PFSK-1 (cell line): Measurements from ENCODE around the gene ADAM10.

Experiments
- FOXP2 ChIP-seq: optimal IDR thresholded peaks from 2 replicates; pipeline ENCODE3; 2011; ENCODE audit warnings: borderline replicate concordance, control low read depth, inconsistent platforms; ENCODE audit not compliant: insufficient read depth; ENCODE audit errors: extremely low read length, extremely low read depth
- POLR2AphosphoS5 ChIP-seq: IDR thresholded peaks from 2 replicates; pipeline ENCODE4 v1.6.1; 2012; ENCODE audit warnings: low read depth, mild to moderate bottlenecking, control low read depth, low read length, moderate library complexity
- REST ChIP-seq, 2 experiments: IDR thresholded peaks; 2 replicates each; pipeline versions ENCODE4 v1.6.1 to v1.8.0; 2011 to 2012; ENCODE audit warnings: low read depth in 2 of 2, low read length in 2 of 2, control low read depth in 1 of 2, inconsistent platforms in 1 of 2, mild to moderate bottlenecking in 1 of 2, moderate library complexity in 1 of 2; ENCODE audit not compliant: insufficient read depth in 1 of 2
- SIN3A ChIP-seq: IDR thresholded peaks from 2 replicates; pipeline ENCODE4 v1.6.1; 2012; ENCODE audit warnings: mild to moderate bottlenecking, low read length, moderate library complexity, borderline replicate concordance; ENCODE audit not compliant: insufficient read depth
- TAF1 ChIP-seq: IDR thresholded peaks from 2 replicates; pipeline ENCODE4 v1.6.1; 2012; ENCODE audit warnings: low read length, control low read depth, borderline replicate concordance; ENCODE audit not compliant: insufficient read depth

Gene ADAM10

GRCh38 chr15:58631319-58631718 lies 118.2 kb downstream of the ADAM10 start:
- TF ChIP-seq POLR2AphosphoS5 (no peak), REST (IDR thresholded peaks at IDR 0.05; ENCODE audit: insufficient read depth in 1 of 2, low read depth in 2 of 2, low read length in 2 of 2) (no peak), FOXP2 (no peak), SIN3A (no peak)

- no peak for TF ChIP-seq TAF1
- TF ChIP-seq FOXP2: no peak
- no peak for TF ChIP-seq REST (IDR thresholded peaks at IDR 0.05; ENCODE audit: insufficient read depth in 1 of 2, low read depth in 2 of 2, low read length in 2 of 2)
- TF ChIP-seq SIN3A: no peak
- no peak for TF ChIP-seq POLR2AphosphoS5
These were observed 119.9 kb downstream of the ADAM10 start for GRCh38 chr15:58629625-58630024.

GRCh38 chr15:58628206-58628947 lies 121.1 kb downstream of the ADAM10 start:
- TF ChIP-seq FOXP2: no peak

- no peak for TF ChIP-seq POLR2AphosphoS5
- no peak for TF ChIP-seq TAF1
- no peak for TF ChIP-seq REST (IDR thresholded peaks at IDR 0.05; ENCODE audit: insufficient read depth in 1 of 2, low read depth in 2 of 2, low read length in 2 of 2)
- TF ChIP-seq SIN3A: no peak
- TF ChIP-seq FOXP2: no peak
These were observed 121.8 kb downstream of the ADAM10 start for GRCh38 chr15:58627701-58628100.

GRCh38 chr15:58627046-58627445 lies 122.5 kb downstream of the ADAM10 start:
- TF ChIP-seq FOXP2: no peak
- no peak for TF ChIP-seq TAF1
- no peak for TF ChIP-seq SIN3A
- no peak for TF ChIP-seq REST (IDR thresholded peaks at IDR 0.05; ENCODE audit: insufficient read depth in 1 of 2, low read depth in 2 of 2, low read length in 2 of 2)
- TF ChIP-seq POLR2AphosphoS5: no peak
